Osteoblast (primary cell): ENCODE measurements around the gene PDK2. TPM values are rescaled to one million over a fixed set of nuclear protein-coding genes. Genes with fewer than 3 reads are reported as not detected.

Experiments used
- DNase-seq: peaks from one replicate; pipeline ENCODE4 v3.0.0; 2011; ENCODE audit warnings: low spot score, mixed read lengths; ENCODE audit not compliant: insufficient read length; ENCODE audit errors: missing footprints
- H2AFZ ChIP-seq: 2 replicates; pipeline ENCODE4 v1.6.0; 2011; ENCODE audit warnings: mild to moderate bottlenecking, low read length
- H3K27ac ChIP-seq: 2 replicates; pipeline ENCODE4 v1.5.1; 2011; ENCODE audit warnings: mild to moderate bottlenecking, low read depth, low read length, moderate library complexity
- H3K27me3 ChIP-seq: 2 replicates; pipeline ENCODE4 v1.6.0; 2012; ENCODE audit warnings: mild to moderate bottlenecking, control low read depth, inconsistent platforms, low read length, moderate library complexity; ENCODE audit not compliant: insufficient read depth
- H3K36me3 ChIP-seq: 2 replicates; pipeline ENCODE4 v1.5.1; 2011; ENCODE audit warnings: mild to moderate bottlenecking, low read length, control low read depth, moderate library complexity; ENCODE audit not compliant: insufficient read depth
- H3K4me1 ChIP-seq: 2 replicates; pipeline ENCODE4 v1.5.1; 2011; ENCODE audit warnings: mild to moderate bottlenecking, low read length, control low read depth, moderate library complexity; ENCODE audit not compliant: insufficient read depth
- H3K4me2 ChIP-seq: 2 replicates; pipeline ENCODE4 v1.6.0; 2011; ENCODE audit warnings: mild to moderate bottlenecking, low read length; ENCODE audit not compliant: insufficient read depth
- H3K4me3 ChIP-seq: fragments of 200-600 bp; sonication (generic); 3 replicates; pipeline ENCODE4 v1.5.1; 2012; ENCODE audit warnings: mild to moderate bottlenecking, low read length, inconsistent platforms; ENCODE audit not compliant: insufficient read depth
- H3K79me2 ChIP-seq: 2 replicates; pipeline ENCODE4 v1.6.0; 2012; ENCODE audit warnings: mild to moderate bottlenecking, low read length, control low read depth, inconsistent platforms; ENCODE audit not compliant: insufficient read depth
- H3K9me3 ChIP-seq: 2 replicates; pipeline ENCODE4 v1.5.1; 2011; ENCODE audit warnings: low read depth, low read length, control low read depth
- H4K20me1 ChIP-seq: 2 replicates; pipeline ENCODE4 v1.6.0; 2012; ENCODE audit warnings: mild to moderate bottlenecking, low read length, control low read depth; ENCODE audit not compliant: insufficient read depth
- CTCF ChIP-seq: IDR thresholded peaks from 2 replicates; pipeline ENCODE4 v1.5.1; 2011; ENCODE audit warnings: mild to moderate bottlenecking, low read depth, low read length, moderate library complexity; ENCODE audit errors: extremely low read depth
- total RNA-seq: library from RNA; depleted of rRNA; stranded (reverse); fragments of >200 nt; gene quantifications from 2 replicates; pipeline ENCODE4 v1.2.3, GENCODE V29; 2012

Gene PDK2
- total RNA-seq, 1 donor = 43.4 TPM

- Histone ChIP-seq H3K27me3 (peaks cover 6% of the 10 kb centered on the region), H3K36me3 (no peaks in the 10 kb centered on the region), H3K4me2 (no peak overlapping the region), H4K20me1 (no peaks in the 10 kb centered on the region), H3K79me2 (no peaks in the 10 kb centered on the region), H3K27ac (no peak overlapping the region), H3K9me3 (no peaks in the 10 kb centered on the region), H2AFZ (no peak overlapping the region), H3K4me1 (peaks cover 5% of the 10 kb centered on the region), H3K4me3 (no peak overlapping the region)
- TF ChIP-seq CTCF = no peak
- DNase-seq = peak; percentile 60
Observed at GRCh38 chr17:50120475-50121253, 25.5 kb downstream of the PDK2 start.

- H3K4me3 ChIP-seq = no peak overlapping the region
- H3K9me3 ChIP-seq = no peaks in the 10 kb centered on the region
- H3K79me2 ChIP-seq = no peaks in the 10 kb centered on the region
- H2AFZ ChIP-seq = no peak overlapping the region
- H4K20me1 ChIP-seq = no peaks in the 10 kb centered on the region
- H3K27ac ChIP-seq = no peak overlapping the region
- no peaks in the 10 kb centered on the region for H3K36me3 ChIP-seq
- no peaks in the 10 kb centered on the region for H3K27me3 ChIP-seq
- DNase-seq = peak; percentile 72
- TF ChIP-seq CTCF = no peak
- H3K4me1 ChIP-seq = no peaks in the 10 kb centered on the region
- H3K4me2 ChIP-seq = no peak overlapping the region
Observed at GRCh38 chr17:50122945-50123344, 27.8 kb downstream of the PDK2 start.

GRCh38 chr17:50123649-50124349 lies 28.6 kb downstream of the PDK2 start:
- Histone ChIP-seq H3K9me3 (no peaks in the 10 kb centered on the region), H3K79me2 (no peaks in the 10 kb centered on the region), H2AFZ (peak overlapping the region; percentile 64), H3K4me1 (no peaks in the 10 kb centered on the region), H4K20me1 (no peaks in the 10 kb centered on the region), H3K27ac (no peak overlapping the region), H3K27me3 (no peaks in the 10 kb centered on the region), H3K36me3 (no peaks in the 10 kb centered on the region), H3K4me3 (no peak overlapping the region), H3K4me2 (no peak overlapping the region)
- peak; percentile 95 for DNase-seq
- no peak for TF ChIP-seq CTCF

GRCh38 chr17:50125420-50125997 lies 30.4 kb downstream of the PDK2 start:
- no peaks in the 10 kb centered on the region for H3K36me3 ChIP-seq

More at GRCh38 chr17:50125420-50125997, 30.4 kb downstream of the PDK2 start:
- Histone ChIP-seq H3K27ac (no peak overlapping the region), H3K4me1 (no peaks in the 10 kb centered on the region), H4K20me1 (no peaks in the 10 kb centered on the region), H3K9me3 (no peaks in the 10 kb centered on the region), H3K79me2 (no peaks in the 10 kb centered on the region), H3K4me3 (no peak overlapping the region), H3K4me2 (no peak overlapping the region), H3K27me3 (no peaks in the 10 kb centered on the region), H2AFZ (no peak overlapping the region)
- no peak for DNase-seq
- no peak for TF ChIP-seq CTCF
